ENCODE results near the gene CHRNA7.

- no peak for TF ChIP-seq CTCF (IDR thresholded peaks at IDR 0.05; ENCODE audit: insufficient read depth, low read length)
- no peak for TF ChIP-seq POLR2AphosphoS5 (IDR thresholded peaks at IDR 0.05; ENCODE audit: low read depth)
- TF ChIP-seq, protein P1, sequence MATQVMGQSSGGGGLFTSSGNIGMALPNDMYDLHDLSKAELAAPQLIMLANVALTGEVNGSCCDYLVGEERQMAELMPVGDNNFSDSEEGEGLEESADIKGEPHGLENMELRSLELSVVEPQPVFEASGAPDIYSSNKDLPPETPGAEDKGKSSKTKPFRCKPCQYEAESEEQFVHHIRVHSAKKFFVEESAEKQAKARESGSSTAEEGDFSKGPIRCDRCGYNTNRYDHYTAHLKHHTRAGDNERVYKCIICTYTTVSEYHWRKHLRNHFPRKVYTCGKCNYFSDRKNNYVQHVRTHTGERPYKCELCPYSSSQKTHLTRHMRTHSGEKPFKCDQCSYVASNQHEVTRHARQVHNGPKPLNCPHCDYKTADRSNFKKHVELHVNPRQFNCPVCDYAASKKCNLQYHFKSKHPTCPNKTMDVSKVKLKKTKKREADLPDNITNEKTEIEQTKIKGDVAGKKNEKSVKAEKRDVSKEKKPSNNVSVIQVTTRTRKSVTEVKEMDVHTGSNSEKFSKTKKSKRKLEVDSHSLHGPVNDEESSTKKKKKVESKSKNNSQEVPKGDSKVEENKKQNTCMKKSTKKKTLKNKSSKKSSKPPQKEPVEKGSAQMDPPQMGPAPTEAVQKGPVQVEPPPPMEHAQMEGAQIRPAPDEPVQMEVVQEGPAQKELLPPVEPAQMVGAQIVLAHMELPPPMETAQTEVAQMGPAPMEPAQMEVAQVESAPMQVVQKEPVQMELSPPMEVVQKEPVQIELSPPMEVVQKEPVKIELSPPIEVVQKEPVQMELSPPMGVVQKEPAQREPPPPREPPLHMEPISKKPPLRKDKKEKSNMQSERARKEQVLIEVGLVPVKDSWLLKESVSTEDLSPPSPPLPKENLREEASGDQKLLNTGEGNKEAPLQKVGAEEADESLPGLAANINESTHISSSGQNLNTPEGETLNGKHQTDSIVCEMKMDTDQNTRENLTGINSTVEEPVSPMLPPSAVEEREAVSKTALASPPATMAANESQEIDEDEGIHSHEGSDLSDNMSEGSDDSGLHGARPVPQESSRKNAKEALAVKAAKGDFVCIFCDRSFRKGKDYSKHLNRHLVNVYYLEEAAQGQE (IDR thresholded peaks at IDR 0.05; ENCODE audit: insufficient replicate concordance, low read depth): no peak
- no peak for TF ChIP-seq SPI1 (IDR thresholded peaks at IDR 0.05; ENCODE audit: borderline replicate concordance, low read depth)
These were observed 78.3 kb downstream of the CHRNA7 start for GRCh38 chr15:32108661-32109060.

All from HL-60 (cell line).